Erythroblast (primary cell): ENCODE data around the gene NR0B2.
A peak's percentile ranks its signal among the peaks of the same experiment; 100 is the strongest.

Experiments used
- GATA1 ChIP-seq: IDR thresholded peaks from 2 replicates; pipeline ENCODE4 v1.6.1; 2011; ENCODE audit warnings: low read depth, mild to moderate bottlenecking, control low read depth, low read length, moderate library complexity
- POLR2A ChIP-seq: IDR thresholded peaks from 2 replicates; pipeline ENCODE4 v1.6.1; 2011; ENCODE audit warnings: mild to moderate bottlenecking, low read length

DNA sequence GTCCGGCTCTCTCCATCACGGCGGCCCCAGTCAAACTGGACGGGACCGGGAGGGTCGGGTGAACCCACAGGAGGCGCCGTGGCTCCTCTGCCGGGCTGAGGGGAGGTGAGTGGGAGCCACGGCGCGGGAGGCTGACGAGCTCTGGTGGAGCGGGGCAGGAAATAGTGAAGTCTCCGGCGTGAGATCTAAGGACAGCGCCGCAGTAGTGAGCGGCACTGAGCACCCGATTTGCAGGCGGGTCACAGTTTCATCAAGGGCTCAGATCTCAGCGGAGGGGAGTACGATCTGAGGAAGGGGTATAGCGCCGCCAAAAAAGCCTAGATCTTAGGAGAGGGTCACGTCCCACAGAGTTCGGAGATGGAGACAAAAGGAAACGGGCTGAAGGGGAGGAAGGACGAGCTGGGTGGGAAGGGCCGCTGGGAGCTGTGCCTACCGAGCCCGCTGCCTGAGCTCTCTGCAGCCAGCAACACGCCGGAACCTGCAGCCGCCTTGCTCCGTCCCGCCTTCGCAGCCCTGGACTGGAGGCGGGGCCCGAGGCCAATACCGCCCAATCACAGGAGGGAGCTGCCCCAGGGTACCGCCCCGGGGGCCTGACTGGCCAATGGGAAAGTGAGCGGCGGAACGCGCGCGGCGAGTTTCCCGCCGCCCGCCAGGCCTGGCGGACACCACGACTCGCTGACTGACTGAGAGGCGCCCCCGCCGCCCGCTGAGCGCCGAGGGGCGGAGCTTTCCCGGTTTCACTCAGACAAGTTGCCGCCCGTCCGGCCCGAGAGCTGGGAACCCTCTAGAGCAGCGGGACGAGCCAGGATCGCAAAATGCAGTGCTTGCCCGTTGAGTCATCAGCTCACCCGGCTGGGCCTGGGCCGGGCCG is 48.9 kb downstream of the NR0B2 start:
- TF ChIP-seq POLR2A, result peak; percentile 91
- no peak for TF ChIP-seq GATA1
